Measurements from ENCODE around the gene WDR88.

- TF ChIP-seq CTCF (IDR thresholded peaks at IDR 0.05), result no peak
- no peak for TF ChIP-seq POLR2A (IDR thresholded peaks at IDR 0.05)
These were observed 24.4 kb downstream of the WDR88 start for GRCh38 chr19:33156334-33156733.

All from ovary (tissue), 3 donors.